Fibroblast of pulmonary artery (primary cell): ENCODE data around the gene IFIT3.
"Not testable (repeated sequence)": the region's sequence is repeated elsewhere in the genome, so short reads cannot be mapped to it uniquely, and the experiment has no call there.

ENCODE experiments used
- DNase-seq: peaks from one replicate; pipeline ENCODE4 v3.0.0-alpha.2; 2010; ENCODE audit warnings: low read depth
- H3K4me3 ChIP-seq: replicated peaks from 2 replicates; pipeline ENCODE4 v1.5.1; 2011; ENCODE audit warnings: low read depth, mild to moderate bottlenecking, control low read depth, low read length, moderate library complexity
- TF ChIP-seq, protein P1 (sequence below): IDR thresholded peaks from 2 replicates; pipeline ENCODE4 v1.5.1; 2011; ENCODE audit warnings: mild to moderate bottlenecking, control low read depth, low read length, inconsistent platforms; ENCODE audit errors: missing control alignments

IFIT3 gene

GRCh38 chr10:89283025-89283935 lies 44.5 kb upstream of the IFIT3 start:
- DNase-seq: no peak
- TF ChIP-seq, protein P1, sequence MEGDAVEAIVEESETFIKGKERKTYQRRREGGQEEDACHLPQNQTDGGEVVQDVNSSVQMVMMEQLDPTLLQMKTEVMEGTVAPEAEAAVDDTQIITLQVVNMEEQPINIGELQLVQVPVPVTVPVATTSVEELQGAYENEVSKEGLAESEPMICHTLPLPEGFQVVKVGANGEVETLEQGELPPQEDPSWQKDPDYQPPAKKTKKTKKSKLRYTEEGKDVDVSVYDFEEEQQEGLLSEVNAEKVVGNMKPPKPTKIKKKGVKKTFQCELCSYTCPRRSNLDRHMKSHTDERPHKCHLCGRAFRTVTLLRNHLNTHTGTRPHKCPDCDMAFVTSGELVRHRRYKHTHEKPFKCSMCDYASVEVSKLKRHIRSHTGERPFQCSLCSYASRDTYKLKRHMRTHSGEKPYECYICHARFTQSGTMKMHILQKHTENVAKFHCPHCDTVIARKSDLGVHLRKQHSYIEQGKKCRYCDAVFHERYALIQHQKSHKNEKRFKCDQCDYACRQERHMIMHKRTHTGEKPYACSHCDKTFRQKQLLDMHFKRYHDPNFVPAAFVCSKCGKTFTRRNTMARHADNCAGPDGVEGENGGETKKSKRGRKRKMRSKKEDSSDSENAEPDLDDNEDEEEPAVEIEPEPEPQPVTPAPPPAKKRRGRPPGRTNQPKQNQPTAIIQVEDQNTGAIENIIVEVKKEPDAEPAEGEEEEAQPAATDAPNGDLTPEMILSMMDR: no peak
- no peak overlapping the region for H3K4me3 ChIP-seq

GRCh38 chr10:89283936-89284475 lies 43.8 kb upstream of the IFIT3 start:
- TF ChIP-seq, protein P1: no peak
- H3K4me3 ChIP-seq: no peak overlapping the region
- peak; percentile 87 for DNase-seq

GRCh38 chr10:89284711-89285110 lies 43.1 kb upstream of the IFIT3 start:
- not testable (repeated sequence) for H3K4me3 ChIP-seq, DNase-seq

- H3K4me3 ChIP-seq: not testable (repeated sequence)
Measured at GRCh38 chr10:89285303-89285702, 42.5 kb upstream of the IFIT3 start.

DNA sequence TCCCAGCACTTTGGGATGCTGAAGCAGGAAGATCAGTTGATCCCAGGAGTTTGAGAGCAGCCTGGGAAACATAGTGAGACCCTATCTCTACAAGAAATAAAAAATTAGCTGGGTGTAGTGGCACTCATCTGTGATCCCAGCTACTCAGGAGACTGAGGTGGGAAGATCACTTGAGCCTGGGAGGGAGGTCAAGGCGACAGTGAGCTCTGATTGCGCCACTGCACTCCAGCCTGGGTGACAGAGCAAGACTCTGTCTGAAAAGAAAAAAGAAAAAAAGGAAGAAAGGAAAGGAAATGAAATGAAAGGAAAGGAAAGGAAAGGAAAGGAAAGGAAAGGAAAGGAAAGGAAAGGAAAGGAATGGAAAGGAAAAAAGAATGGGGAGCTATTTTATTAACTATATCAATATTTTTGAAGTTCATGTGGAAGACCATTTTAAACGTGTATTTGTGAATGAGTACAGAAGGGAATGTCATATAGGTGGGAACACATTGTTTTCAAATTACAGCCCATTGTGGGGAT lies 33.0 kb upstream of the IFIT3 start:
- DNase-seq: no peak
- TF ChIP-seq, protein P1: no peak
- no peak overlapping the region for H3K4me3 ChIP-seq

More at GRCh38 chr10:89285303-89285702, 42.5 kb upstream of the IFIT3 start:
- DNase-seq: not testable (repeated sequence)

DNA sequence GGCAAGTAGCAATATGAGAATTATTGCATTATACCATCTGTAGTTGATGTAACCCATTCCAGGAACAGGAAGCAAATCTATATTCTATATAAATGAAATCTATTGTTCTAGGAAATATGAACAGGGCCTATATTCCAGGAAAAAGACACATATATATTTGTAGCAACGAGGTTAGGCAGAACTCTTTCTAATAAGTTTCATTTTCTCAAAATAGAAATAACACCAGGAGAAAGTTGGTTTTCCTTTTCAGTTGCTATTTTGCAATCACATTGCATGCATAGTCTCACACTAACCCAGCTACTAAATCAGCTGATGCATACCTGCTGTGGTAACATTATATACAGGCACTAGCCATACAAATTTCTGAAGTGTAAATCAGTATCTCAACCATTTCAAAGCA lies 32.2 kb upstream of the IFIT3 start:
- DNase-seq: peak; percentile 72
- no peak overlapping the region for H3K4me3 ChIP-seq
- TF ChIP-seq, protein P1: no peak

DNA sequence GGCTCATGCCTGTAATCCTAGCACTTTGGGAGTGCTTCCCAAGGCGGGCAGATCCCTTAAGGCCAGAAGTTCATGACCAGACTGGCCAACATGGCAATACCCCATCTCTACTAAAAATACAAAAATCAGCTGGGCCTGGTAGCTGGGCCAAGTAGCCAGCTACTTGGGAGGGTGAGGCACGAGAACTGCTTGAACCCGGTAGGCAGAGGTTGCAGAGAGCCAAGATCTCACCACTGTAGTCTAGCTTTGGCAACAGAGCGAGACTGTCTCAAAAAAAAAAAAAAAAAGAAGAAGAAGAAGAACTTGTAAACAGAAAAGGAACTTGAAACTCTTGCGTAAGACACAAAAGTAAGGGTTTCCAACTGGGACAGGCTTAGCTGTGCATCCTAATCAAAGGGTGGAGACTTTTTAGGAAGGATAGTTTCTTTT lies 31.6 kb upstream of the IFIT3 start:
- H3K4me3 ChIP-seq: no peak overlapping the region
- TF ChIP-seq, protein P1: no peak
- peak; percentile 63 for DNase-seq

- TF ChIP-seq, protein P1: no peak
- H3K4me3 ChIP-seq: no peak overlapping the region
- DNase-seq: no peak
Measured at GRCh38 chr10:89297356-89297755, 30.4 kb upstream of the IFIT3 start.
